ENCODE results near the gene IL2.

The IL2 gene

DNA sequence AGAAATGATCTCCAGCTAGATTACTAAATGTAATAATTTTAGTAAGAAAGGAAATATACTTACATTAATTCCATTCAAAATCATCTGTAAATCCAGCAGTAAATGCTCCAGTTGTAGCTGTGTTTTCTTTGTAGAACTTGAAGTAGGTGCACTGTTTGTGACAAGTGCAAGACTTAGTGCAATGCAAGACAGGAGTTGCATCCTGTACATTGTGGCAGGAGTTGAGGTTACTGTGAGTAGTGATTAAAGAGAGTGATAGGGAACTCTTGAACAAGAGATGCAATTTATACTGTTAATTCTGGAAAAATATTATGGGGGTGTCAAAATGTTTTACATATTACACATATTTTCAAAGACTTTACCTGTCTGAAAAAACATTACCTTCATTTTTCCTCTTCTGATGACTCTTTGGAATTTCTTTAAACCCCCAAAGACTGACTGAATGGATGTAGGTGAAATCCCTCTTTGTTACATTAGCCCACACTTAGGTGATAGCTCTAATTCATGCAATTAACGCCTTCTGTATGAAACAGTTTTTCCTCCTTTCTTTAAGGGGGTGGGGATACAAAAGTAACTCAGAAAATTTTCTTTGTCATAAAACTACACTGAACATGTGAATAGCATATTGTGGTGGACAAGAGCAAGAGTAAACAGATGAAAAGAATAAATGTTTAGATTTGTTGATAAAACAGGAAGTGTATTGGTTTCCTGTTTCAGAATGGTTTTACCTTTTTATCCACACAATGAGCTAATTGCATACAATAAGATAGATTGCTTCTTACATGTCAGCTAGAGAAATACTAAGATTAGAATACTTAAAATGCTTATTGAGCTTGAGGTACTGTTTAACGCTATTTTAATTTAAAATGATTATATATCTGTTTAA, at the start of gene IL2:
Gene IL2 (minus strand): TSS at position 495 of the 886 bp plus-strand sequence. CDS start 285 bp downstream, at position 210.
- H3K9ac ChIP-seq (ENCODE audit: low read length), result no peak within 1 kb of the TSS
- H3K4me1 ChIP-seq (ENCODE audit: control insufficient read depth, insufficient read depth, low read length), result no peaks in the 10 kb centered on the region
- H3K27ac ChIP-seq (ENCODE audit: low read depth, low read length), result no peak within 1 kb of the TSS
- H3K4me3 ChIP-seq (ENCODE audit: low read length), result no peak within 1 kb of the TSS
- H3K27me3 ChIP-seq (ENCODE audit: control insufficient read depth, insufficient read depth, low read length), result no peaks in the 10 kb centered on the region
- no peaks in the 10 kb centered on the region for H3K36me3 ChIP-seq (ENCODE audit: control insufficient read depth, insufficient read depth, low read length)

DNA sequence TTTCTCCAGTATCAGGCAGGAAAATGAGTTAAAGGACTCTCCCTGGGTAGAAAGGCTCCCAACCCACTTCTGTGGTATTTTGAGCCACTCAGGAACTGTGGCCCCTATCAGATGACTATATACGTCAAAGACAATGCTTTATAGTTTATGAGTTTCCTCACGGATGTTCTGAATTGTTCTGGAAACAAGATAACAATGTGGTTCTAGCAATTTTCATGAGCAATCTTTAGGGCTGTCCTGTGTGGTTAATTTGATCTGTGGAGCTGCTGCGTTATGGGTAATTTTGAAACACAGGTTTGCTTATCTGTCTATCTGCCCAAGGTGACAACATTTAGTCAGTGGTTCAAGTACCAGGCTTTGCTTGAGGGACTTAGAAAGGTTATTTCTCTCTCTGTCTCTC, 46.7 kb upstream of the IL2 start:
- Histone ChIP-seq H3K27me3 (ENCODE audit: control insufficient read depth, insufficient read depth, low read length) (no peaks in the 10 kb centered on the region), H3K36me3 (ENCODE audit: control insufficient read depth, insufficient read depth, low read length) (no peaks in the 10 kb centered on the region), H3K27ac (ENCODE audit: low read depth, low read length) (no peak overlapping the region), H3K4me3 (ENCODE audit: low read length) (no peak overlapping the region), H3K9ac (ENCODE audit: low read length) (no peak overlapping the region), H3K4me1 (ENCODE audit: control insufficient read depth, insufficient read depth, low read length) (no peaks in the 10 kb centered on the region)

DNA sequence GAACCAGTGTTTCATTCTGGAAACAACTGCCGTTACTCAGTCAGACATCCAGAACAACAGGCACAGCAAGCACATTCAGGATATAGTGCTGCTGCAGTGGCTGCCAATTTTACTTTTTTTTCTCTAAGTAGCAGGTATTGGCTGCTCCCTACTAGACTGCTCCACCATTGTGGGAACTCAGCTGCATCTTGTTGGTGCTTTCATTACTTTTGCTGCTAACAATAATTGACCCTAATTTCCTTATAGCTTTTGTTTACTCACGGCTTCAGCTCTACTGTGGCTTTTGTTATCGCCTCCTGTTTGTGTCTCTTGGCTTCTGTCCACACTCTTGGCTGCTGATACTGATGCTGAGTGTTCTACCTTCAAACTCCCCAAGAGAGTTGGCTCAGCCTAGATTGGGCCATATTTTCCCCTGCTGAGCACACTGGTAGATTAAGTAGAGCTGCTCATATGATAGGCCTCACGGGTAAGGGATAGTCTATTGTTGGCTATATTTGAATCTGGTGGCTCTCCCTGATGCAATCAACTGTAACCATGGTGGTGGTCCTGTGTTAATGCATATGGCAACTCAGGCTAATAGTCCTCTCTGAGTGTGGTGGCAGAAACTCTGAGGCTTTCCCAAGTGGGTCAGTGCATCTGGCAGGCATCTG, 44.5 kb upstream of the IL2 start:
- H3K4me3 ChIP-seq (ENCODE audit: low read length), result no peak overlapping the region
- H3K27me3 ChIP-seq (ENCODE audit: control insufficient read depth, insufficient read depth, low read length), result no peaks in the 10 kb centered on the region
- H3K4me1 ChIP-seq (ENCODE audit: control insufficient read depth, insufficient read depth, low read length), result no peaks in the 10 kb centered on the region
- H3K36me3 ChIP-seq (ENCODE audit: control insufficient read depth, insufficient read depth, low read length), result no peaks in the 10 kb centered on the region
- H3K27ac ChIP-seq (ENCODE audit: low read depth, low read length), result no peak overlapping the region
- no peak overlapping the region for H3K9ac ChIP-seq (ENCODE audit: low read length)

DNA sequence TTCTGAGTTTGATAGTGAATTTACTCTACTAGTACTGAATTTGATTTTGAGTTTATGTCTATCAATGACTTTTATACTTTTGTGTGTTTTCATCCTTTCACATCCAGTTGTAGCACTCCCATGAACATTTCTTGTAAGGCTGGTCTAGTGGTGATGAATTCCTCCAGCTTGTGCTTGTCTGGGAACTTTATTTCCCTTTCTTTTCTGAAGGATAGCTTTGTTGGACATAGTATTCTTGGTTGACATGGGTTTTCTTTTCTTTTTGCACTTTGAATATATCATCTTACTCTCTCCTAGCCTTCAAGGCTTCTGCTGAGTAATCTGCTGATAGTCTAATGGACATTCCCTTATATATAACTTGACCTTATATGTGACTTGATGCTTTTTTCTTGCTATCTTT, 32.5 kb upstream of the IL2 start:
- Histone ChIP-seq H3K27ac (ENCODE audit: low read depth, low read length) (no peak overlapping the region), H3K36me3 (ENCODE audit: control insufficient read depth, insufficient read depth, low read length) (no peaks in the 10 kb centered on the region), H3K4me3 (ENCODE audit: low read length) (no peak overlapping the region), H3K27me3 (ENCODE audit: control insufficient read depth, insufficient read depth, low read length) (no peaks in the 10 kb centered on the region), H3K9ac (ENCODE audit: low read length) (no peak overlapping the region), H3K4me1 (ENCODE audit: control insufficient read depth, insufficient read depth, low read length) (no peaks in the 10 kb centered on the region)

DNA sequence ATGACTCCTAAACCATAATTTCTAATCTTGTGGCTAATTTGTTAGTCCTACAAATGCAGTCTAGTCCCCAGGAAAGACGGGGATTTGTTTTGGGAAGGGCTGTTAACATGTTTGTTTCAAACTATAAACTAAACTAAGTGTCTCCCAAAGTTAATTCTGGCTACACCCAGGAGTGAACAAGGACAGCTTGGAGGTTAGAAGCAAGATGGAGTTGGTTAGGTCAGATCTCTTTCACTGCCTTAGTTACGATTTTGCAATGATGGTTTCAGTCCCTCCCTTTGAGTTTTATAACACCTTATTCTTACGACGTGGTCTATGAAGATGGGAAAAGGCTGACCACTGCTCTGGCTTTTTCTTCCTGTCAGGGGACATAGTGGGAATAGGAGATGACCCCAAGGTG, 27.0 kb upstream of the IL2 start:
- Histone ChIP-seq H3K27ac (ENCODE audit: low read depth, low read length) (no peak overlapping the region), H3K27me3 (ENCODE audit: control insufficient read depth, insufficient read depth, low read length) (no peaks in the 10 kb centered on the region), H3K9ac (ENCODE audit: low read length) (no peak overlapping the region), H3K36me3 (ENCODE audit: control insufficient read depth, insufficient read depth, low read length) (no peaks in the 10 kb centered on the region), H3K4me3 (ENCODE audit: low read length) (no peak overlapping the region), H3K4me1 (ENCODE audit: control insufficient read depth, insufficient read depth, low read length) (no peaks in the 10 kb centered on the region)

DNA sequence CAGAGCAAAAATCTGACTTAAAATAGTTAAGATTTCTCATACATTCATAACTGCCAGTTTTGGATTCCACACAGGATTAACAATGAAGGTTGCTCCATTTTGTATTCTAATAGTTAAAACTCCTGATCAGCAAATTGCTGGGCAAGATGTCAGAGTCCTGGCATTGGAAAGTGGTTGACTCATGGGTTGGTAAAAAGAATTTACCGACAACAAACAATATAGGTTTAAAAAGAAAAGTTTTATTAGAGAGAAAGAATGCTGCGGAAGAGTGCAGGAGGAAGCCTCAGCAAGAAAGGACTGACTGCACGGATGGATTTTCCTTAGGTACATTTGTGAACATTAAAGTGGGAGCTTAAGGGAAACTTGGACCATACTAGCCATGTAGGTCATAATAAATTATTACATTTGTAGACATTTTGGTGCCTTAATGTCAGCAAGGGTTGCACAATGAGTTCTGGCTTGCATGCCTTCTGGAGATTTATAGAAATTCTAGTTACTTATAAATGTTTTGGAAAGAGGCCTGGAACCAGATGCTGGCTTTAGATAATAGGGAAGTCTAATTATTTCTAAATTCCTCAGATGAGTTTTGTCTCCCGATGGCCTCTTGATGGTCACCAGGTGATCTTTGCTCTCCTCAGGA, 25.4 kb upstream of the IL2 start:
- no peak overlapping the region for H3K27ac ChIP-seq (ENCODE audit: low read depth, low read length)
- H3K36me3 ChIP-seq (ENCODE audit: control insufficient read depth, insufficient read depth, low read length), result no peaks in the 10 kb centered on the region
- H3K4me1 ChIP-seq (ENCODE audit: control insufficient read depth, insufficient read depth, low read length), result no peaks in the 10 kb centered on the region
- no peak overlapping the region for H3K9ac ChIP-seq (ENCODE audit: low read length)
- no peak overlapping the region for H3K4me3 ChIP-seq (ENCODE audit: low read length)
- H3K27me3 ChIP-seq (ENCODE audit: control insufficient read depth, insufficient read depth, low read length), result no peaks in the 10 kb centered on the region

DNA sequence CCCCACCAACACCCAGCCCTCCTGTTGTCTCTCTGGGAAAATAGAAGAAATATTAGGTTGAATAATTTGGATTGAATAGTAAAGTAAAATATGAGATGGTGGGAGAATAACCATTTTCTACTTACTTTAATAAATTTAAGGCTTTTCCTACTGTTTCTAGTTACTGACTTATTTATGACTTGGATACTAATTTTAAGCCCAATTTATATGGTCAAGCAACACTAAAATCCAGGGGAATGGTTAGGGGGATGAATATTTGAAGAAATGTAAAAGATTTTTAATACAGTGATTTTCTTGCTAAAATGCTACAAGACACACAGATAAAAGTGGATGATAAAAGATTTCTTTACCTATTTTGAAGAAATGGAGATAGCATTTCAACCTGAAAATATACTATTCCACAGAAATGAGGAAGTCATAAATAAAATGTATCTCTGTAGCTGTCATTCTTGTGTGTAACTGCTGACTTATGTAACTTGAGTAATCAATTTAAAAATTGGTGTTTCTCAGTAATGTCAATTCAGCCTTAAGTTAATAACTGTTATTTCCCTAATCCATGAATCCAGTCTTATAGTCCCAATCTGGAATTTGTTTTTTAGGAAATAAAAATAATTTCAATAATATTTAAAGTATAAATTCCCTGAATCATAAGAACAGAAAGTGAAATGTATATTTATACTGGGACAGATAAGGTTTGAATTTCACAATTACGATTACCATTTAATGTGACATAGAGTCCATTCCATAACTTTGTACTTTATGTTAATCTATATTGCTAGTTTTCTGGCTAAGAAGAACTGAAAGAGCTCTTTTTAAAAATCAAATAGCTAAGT, 24.3 kb upstream of the IL2 start:
- Histone ChIP-seq H3K4me3 (ENCODE audit: low read length) (no peak overlapping the region), H3K27ac (ENCODE audit: low read depth, low read length) (no peak overlapping the region), H3K9ac (ENCODE audit: low read length) (no peak overlapping the region), H3K4me1 (ENCODE audit: control insufficient read depth, insufficient read depth, low read length) (no peaks in the 10 kb centered on the region), H3K36me3 (ENCODE audit: control insufficient read depth, insufficient read depth, low read length) (no peaks in the 10 kb centered on the region), H3K27me3 (ENCODE audit: control insufficient read depth, insufficient read depth, low read length) (no peaks in the 10 kb centered on the region)

DNA sequence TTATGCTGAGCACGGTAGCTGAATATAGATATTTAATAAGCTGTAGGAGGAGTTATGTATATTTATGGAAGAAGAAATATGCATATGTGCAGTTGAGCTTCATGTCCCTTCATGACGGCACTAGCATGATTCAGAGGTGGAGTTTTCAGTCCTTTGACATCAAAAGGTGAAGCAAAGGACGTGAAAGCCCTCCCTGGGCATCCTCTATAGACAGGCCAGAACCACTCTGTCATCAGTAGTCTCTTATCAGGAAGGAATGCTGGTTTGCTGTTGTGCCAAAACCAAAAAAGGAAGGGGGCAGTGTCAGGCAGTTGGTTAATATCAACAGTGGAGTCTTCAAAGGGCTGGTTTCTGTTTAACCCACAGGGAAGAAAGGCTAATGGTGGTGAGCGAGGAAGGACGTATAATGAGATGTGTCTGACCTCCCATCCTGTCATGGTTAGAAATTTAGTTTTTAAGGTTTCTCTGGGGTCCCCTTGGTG, 23.5 kb upstream of the IL2 start:
- Histone ChIP-seq H3K36me3 (ENCODE audit: control insufficient read depth, insufficient read depth, low read length) (no peaks in the 10 kb centered on the region), H3K4me3 (ENCODE audit: low read length) (no peak overlapping the region), H3K9ac (ENCODE audit: low read length) (no peak overlapping the region), H3K4me1 (ENCODE audit: control insufficient read depth, insufficient read depth, low read length) (no peaks in the 10 kb centered on the region), H3K27ac (ENCODE audit: low read depth, low read length) (no peak overlapping the region), H3K27me3 (ENCODE audit: control insufficient read depth, insufficient read depth, low read length) (no peaks in the 10 kb centered on the region)

DNA sequence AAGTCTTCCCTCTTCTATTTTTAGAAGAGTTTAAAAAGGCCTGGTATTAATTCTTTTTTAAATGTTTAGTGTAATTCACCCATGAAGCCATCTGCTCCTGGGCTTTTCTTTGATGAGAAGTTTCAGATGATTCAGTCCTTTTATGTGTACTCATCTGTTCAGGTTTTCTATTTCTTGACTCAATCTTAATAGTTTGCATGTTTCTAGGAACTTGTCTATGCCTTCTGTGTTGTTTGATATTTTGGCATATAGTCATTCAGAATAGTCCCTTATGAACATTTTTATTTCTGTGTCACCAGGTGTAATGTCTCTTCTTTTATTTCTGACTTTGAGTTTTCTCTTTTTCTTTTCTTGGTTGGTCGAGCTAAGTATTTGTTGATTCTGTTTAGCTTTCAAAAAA, 20.2 kb upstream of the IL2 start:
- no peaks in the 10 kb centered on the region for H3K27me3 ChIP-seq (ENCODE audit: control insufficient read depth, insufficient read depth, low read length)
- no peak overlapping the region for H3K27ac ChIP-seq (ENCODE audit: low read depth, low read length)
- H3K9ac ChIP-seq (ENCODE audit: low read length), result no peak overlapping the region
- no peaks in the 10 kb centered on the region for H3K36me3 ChIP-seq (ENCODE audit: control insufficient read depth, insufficient read depth, low read length)
- no peak overlapping the region for H3K4me3 ChIP-seq (ENCODE audit: low read length)
- no peaks in the 10 kb centered on the region for H3K4me1 ChIP-seq (ENCODE audit: control insufficient read depth, insufficient read depth, low read length)

DNA sequence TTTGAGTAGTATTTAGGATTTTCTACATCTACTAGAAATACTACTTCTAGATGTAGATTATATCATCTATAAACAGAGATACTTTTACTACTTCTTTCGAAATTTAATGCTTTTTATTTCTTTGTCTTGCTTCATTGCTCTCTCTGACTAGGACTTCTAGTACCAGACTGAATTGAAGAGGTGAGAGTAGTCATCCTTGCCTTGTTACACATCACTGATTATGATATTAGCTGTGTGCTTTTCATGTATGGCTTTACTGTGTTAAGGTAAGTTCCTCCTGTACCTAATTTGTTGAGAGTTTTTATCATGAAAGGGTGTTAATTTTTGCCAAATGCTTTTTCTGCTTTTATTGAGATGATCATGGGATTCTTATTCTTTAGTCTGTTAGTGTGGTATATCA, 19.6 kb upstream of the IL2 start:
- Histone ChIP-seq H3K27me3 (ENCODE audit: control insufficient read depth, insufficient read depth, low read length) (no peaks in the 10 kb centered on the region), H3K9ac (ENCODE audit: low read length) (no peak overlapping the region), H3K36me3 (ENCODE audit: control insufficient read depth, insufficient read depth, low read length) (no peaks in the 10 kb centered on the region), H3K27ac (ENCODE audit: low read depth, low read length) (no peak overlapping the region), H3K4me1 (ENCODE audit: control insufficient read depth, insufficient read depth, low read length) (no peaks in the 10 kb centered on the region), H3K4me3 (ENCODE audit: low read length) (no peak overlapping the region)

DNA sequence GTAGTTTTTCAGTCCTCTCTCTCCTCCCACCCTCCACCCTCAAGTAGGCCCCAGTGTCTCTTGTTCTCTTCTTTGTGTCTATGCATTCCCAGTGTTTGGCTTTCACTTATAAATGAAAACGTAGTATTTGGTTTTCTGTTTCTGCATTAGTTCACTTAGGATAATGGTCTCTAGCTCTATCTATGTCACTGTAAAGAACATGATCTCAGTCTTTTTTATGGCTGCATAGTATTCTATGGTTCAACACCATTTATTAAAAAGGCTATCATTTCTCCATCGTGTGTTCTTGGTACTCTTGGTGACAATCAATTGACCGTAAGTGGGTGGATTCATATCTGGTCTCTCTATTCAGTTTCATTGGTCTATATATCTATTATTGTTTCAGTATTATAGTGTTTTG, 18.7 kb upstream of the IL2 start:
- Histone ChIP-seq H3K36me3 (ENCODE audit: control insufficient read depth, insufficient read depth, low read length) (no peaks in the 10 kb centered on the region), H3K4me1 (ENCODE audit: control insufficient read depth, insufficient read depth, low read length) (no peaks in the 10 kb centered on the region), H3K27ac (ENCODE audit: low read depth, low read length) (no peak overlapping the region), H3K4me3 (ENCODE audit: low read length) (no peak overlapping the region), H3K9ac (ENCODE audit: low read length) (no peak overlapping the region), H3K27me3 (ENCODE audit: control insufficient read depth, insufficient read depth, low read length) (no peaks in the 10 kb centered on the region)

DNA sequence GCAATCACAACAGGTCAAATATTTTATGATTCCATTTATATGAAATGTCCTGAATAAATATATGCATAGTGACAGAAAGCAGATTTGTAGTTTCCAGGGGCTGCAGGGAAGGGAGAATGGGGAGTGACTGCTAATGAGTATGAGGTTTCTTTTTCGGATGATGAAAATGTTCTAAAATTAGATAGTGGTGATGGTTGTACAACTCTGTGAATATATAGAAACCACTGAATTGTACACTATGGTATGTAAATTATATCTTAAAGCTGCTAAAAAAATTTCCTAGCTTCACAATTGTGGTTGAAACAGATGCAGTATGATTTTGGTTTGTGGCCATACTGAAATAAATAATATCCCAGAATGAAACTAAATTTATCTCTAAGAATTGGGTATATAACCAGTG, 12.9 kb upstream of the IL2 start:
- Histone ChIP-seq H3K4me3 (ENCODE audit: low read length) (no peak overlapping the region), H3K27me3 (ENCODE audit: control insufficient read depth, insufficient read depth, low read length) (no peaks in the 10 kb centered on the region), H3K27ac (ENCODE audit: low read depth, low read length) (no peak overlapping the region), H3K9ac (ENCODE audit: low read length) (no peak overlapping the region), H3K4me1 (ENCODE audit: control insufficient read depth, insufficient read depth, low read length) (no peaks in the 10 kb centered on the region), H3K36me3 (ENCODE audit: control insufficient read depth, insufficient read depth, low read length) (no peaks in the 10 kb centered on the region)
